IMR-90 (cell line): ENCODE data around the gene EIF4G3. TPM values are rescaled to one million over a fixed set of nuclear protein-coding genes. Genes with fewer than 3 reads are reported as not detected.

Experiments used
- ATAC-seq: fragments of 200-7000 bp; cut with Tn5 transposase; 2 replicates; pipeline ENCODE4 v1.9.1; 2020; ENCODE audit warnings: low read depth, mild to moderate bottlenecking, moderate library complexity
- BruUV-seq: library from RNA; stranded (reverse); fragments of 400-500 nt; replicated peaks from 2 replicates; lab custom pipeline; 2021; lab: Mats Ljungman, UMichigan
- CTCF ChIA-PET: fragments of 300-600 bp; formaldehyde crosslinking; extraction: SDS; loops from one replicate; lab custom pipeline; 2021; ENCODE audit warnings: antibody characterized with exemption; lab: Yijun Ruan, JAX
- POLR2A ChIA-PET: fragments of 300-600 bp; sonication (Branson Sonifier 250); formaldehyde crosslinking; loops from one replicate; lab custom pipeline; 2022; ENCODE audit warnings: antibody characterized with exemption; ENCODE audit not compliant: unreplicated experiment; lab: Charles Lee
- DNase-seq: peaks from one replicate; pipeline ENCODE4 v3.0.0; 2013
- H2AFZ ChIP-seq: replicated peaks from 2 replicates; pipeline ENCODE3; 2013; ENCODE audit warnings: low read length, mild to moderate bottlenecking; ENCODE audit not compliant: poor library complexity
- H2AK5ac ChIP-seq: 2 replicates; pipeline ENCODE4 v1.6.1; 2013; ENCODE audit warnings: low read depth, low read length, inconsistent platforms
- H2AK9ac ChIP-seq: replicated peaks from 2 replicates; pipeline ENCODE3; 2013; ENCODE audit warnings: mild to moderate bottlenecking, low read depth, low read length, moderate library complexity; ENCODE audit not compliant: poor library complexity
- H2BK120ac ChIP-seq: 2 replicates; pipeline ENCODE4 v1.6.1; 2013; ENCODE audit warnings: low read depth, low read length, inconsistent platforms
- H2BK15ac ChIP-seq: 3 replicates; pipeline ENCODE4 v1.6.1; 2013; ENCODE audit warnings: low read depth, low read length, inconsistent platforms
- H2BK20ac ChIP-seq: 2 replicates; pipeline ENCODE4 v1.6.1; 2013; ENCODE audit warnings: low read depth, mild to moderate bottlenecking, inconsistent platforms, low read length, moderate library complexity
- H2BK5ac ChIP-seq: 2 replicates; pipeline ENCODE4 v1.6.1; 2013; ENCODE audit warnings: mild to moderate bottlenecking, low read depth, low read length, inconsistent platforms; ENCODE audit not compliant: poor library complexity, severe bottlenecking
- H3K14ac ChIP-seq: replicated peaks from 2 replicates; pipeline ENCODE4 v1.6.1; 2013; ENCODE audit warnings: low read depth, low read length, inconsistent platforms
- H3K18ac ChIP-seq: 2 replicates; pipeline ENCODE4 v1.6.1; 2013; ENCODE audit warnings: low read depth, low read length, control low read depth
- H3K23ac ChIP-seq: 2 replicates; pipeline ENCODE4 v1.6.1; 2013; ENCODE audit warnings: low read depth, low read length, inconsistent platforms
- H3K27ac ChIP-seq: 2 replicates; pipeline ENCODE4 v1.5.1; 2013; ENCODE audit warnings: mild to moderate bottlenecking, control low read depth, low read length; ENCODE audit not compliant: insufficient read depth
- H3K27me3 ChIP-seq: 2 replicates; pipeline ENCODE4 v1.6.1; 2013; ENCODE audit warnings: low read length; ENCODE audit not compliant: control insufficient read depth, insufficient read depth
- H3K36me3 ChIP-seq: 2 replicates; pipeline ENCODE4 v1.6.1; 2013; ENCODE audit warnings: low read length, mixed read lengths; ENCODE audit not compliant: control insufficient read depth, insufficient read depth
- H3K4ac ChIP-seq: 2 replicates; pipeline ENCODE4 v1.6.1; 2013; ENCODE audit warnings: low read depth, low read length, inconsistent platforms
- H3K4me1 ChIP-seq: 2 replicates; pipeline ENCODE4 v1.6.1; 2013; ENCODE audit warnings: low read length, mixed read lengths; ENCODE audit not compliant: control insufficient read depth, insufficient read depth
- H3K4me2 ChIP-seq: 2 replicates; pipeline ENCODE4 v1.6.1; 2013; ENCODE audit warnings: low read depth, mild to moderate bottlenecking, control low read depth, low read length, moderate library complexity
- H3K4me3 ChIP-seq: 2 replicates; pipeline ENCODE4 v1.5.1; 2013; ENCODE audit warnings: low read depth, mild to moderate bottlenecking, control low read depth, low read length, moderate library complexity; ENCODE audit not compliant: insufficient read depth
- H3K56ac ChIP-seq: 2 replicates; pipeline ENCODE4 v1.6.1; 2013; ENCODE audit warnings: low read length, inconsistent platforms; ENCODE audit not compliant: insufficient read depth; ENCODE audit errors: extremely low read depth
- H3K79me1 ChIP-seq, 2 experiments: 2 replicates each; pipeline ENCODE4 v1.6.1; 2013; ENCODE audit warnings: low read length in 2 of 2, inconsistent platforms in 1 of 2, low read depth in 1 of 2
- H3K9ac ChIP-seq: 2 replicates; pipeline ENCODE4 v1.6.1; 2013; ENCODE audit warnings: low read depth, low read length, control low read depth
- H3K9me1 ChIP-seq: 2 replicates; pipeline ENCODE4 v1.6.1; 2013; ENCODE audit warnings: low read length, inconsistent platforms; ENCODE audit not compliant: insufficient read depth
- H3K9me3 ChIP-seq: 2 replicates; pipeline ENCODE4 v1.6.1; 2013; ENCODE audit warnings: low read length; ENCODE audit not compliant: control insufficient read depth, insufficient read depth
- H4K20me1 ChIP-seq: 2 replicates; pipeline ENCODE4 v1.6.1; 2013; ENCODE audit warnings: low read length, inconsistent platforms; ENCODE audit not compliant: insufficient read depth
- H4K5ac ChIP-seq: 2 replicates; pipeline ENCODE4 v1.6.1; 2013; ENCODE audit warnings: mild to moderate bottlenecking, low read depth, low read length, control low read depth
- H4K8ac ChIP-seq, 2 experiments: 2 replicates each; pipeline ENCODE4 v1.6.1; 2013; ENCODE audit warnings: low read depth in 2 of 2, low read length in 2 of 2, control low read depth in 1 of 2, inconsistent platforms in 1 of 2
- H4K91ac ChIP-seq: 2 replicates; pipeline ENCODE4 v1.6.1; 2013; ENCODE audit warnings: low read depth, low read length, inconsistent platforms; ENCODE audit not compliant: insufficient read depth
- ELK1 ChIP-seq: fragments of 150-350 bp; IDR thresholded peaks from 2 replicates; pipeline ENCODE4 v1.6.1; 2016; ENCODE audit warnings: low read depth, mild to moderate bottlenecking, low read length, moderate library complexity, borderline replicate concordance
- RAD21 ChIP-seq: IDR thresholded peaks from 2 replicates; pipeline ENCODE4 v1.6.1; 2012; ENCODE audit warnings: low read length, improper control_type of control experiment
- RFX5 ChIP-seq: IDR thresholded peaks from 2 replicates; pipeline ENCODE4 v1.8.0; 2012; ENCODE audit warnings: low read depth, mild to moderate bottlenecking, low read length, moderate library complexity
- SMC3 ChIP-seq: fragments of 150-350 bp; IDR thresholded peaks from 2 replicates; pipeline ENCODE4 v1.6.1; 2016; ENCODE audit warnings: low read depth, mild to moderate bottlenecking, antibody characterized with exemption, low read length, moderate library complexity
- USF2 ChIP-seq: fragments of 150-350 bp; IDR thresholded peaks from 2 replicates; pipeline ENCODE4 v1.6.1; 2017; ENCODE audit warnings: mild to moderate bottlenecking, antibody characterized with exemption, low read length, low read depth
- WGBS, 2 experiments: methylation state at CpG; one replicate each; pipeline versions ENCODE4 v1.1.5 to v1.1.7; 2013; ENCODE audit warnings: missing lambda C conversion rate in 2 of 2; ENCODE audit not compliant: insufficient read length in 1 of 2; ENCODE audit errors: extremely low coverage in 2 of 2; 5-methylcytosine and 5-hydroxymethylcytosine counted together
- dilution Hi-C: fragments of 300-500 bp; cut with HindIII; formaldehyde crosslinking; loops from one replicate; pipeline ENCODE4 v1.14.3; 2018; ENCODE audit warnings: low sequenced_read_pairs; ENCODE audit not compliant: unreplicated experiment
- in situ Hi-C: fragments of 300-500 bp; cut with MboI; formaldehyde crosslinking; loops from 3 replicates; pipeline ENCODE4 v1.14.3; 2019; ENCODE audit warnings: low sequenced_read_pairs, inconsistent platforms, mixed read lengths
- intact Hi-C: fragments of 100-400 bp; cut with micrococcal nuclease; formaldehyde crosslinking; loops from 2 replicates; pipeline ENCODE4 v1.10.0; 2022
- polyA plus RNA-seq, 3 experiments: library from polyadenylated mRNA; depleted of rRNA; stranded (reverse); fragments of >200 nt; gene quantifications; 2 replicates each; pipeline ENCODE4 v1.2.3, GENCODE V29; 2012; ENCODE audit warnings: low replicate concordance in 1 of 3
- total RNA-seq: library from RNA; depleted of rRNA; stranded (reverse); fragments of >200 nt; gene quantifications from 2 replicates; pipeline ENCODE4 v1.2.3, GENCODE V29; 2012

Gene EIF4G3
- total and polyA plus RNA-seq, 2 of the 4 experiments (the other 2 are of a cell fraction) = 25.8 to 49.2 TPM

- Histone ChIP-seq H3K9ac (no peak overlapping the region), H3K9me3 (no peaks in the 10 kb centered on the region), H3K14ac (no peak overlapping the region), H3K27ac (no peak overlapping the region), H4K8ac (no peak overlapping the region), H2BK120ac (no peak overlapping the region), H4K91ac (no peak overlapping the region), H3K36me3 (peaks cover 9% of the 10 kb centered on the region), H2AK5ac (no peak overlapping the region), H3K9me1 (peaks cover 23% of the 10 kb centered on the region), H3K56ac (no peak overlapping the region), H4K5ac (no peak overlapping the region), H3K4me1 (peaks cover 4% of the 10 kb centered on the region), H3K23ac (no peak overlapping the region), H2BK15ac (no peak overlapping the region), H3K79me1 (peaks cover 44 to 83% of the 10 kb centered on the region in 2 experiments), H2BK5ac (no peak overlapping the region), H3K4me2 (no peak overlapping the region), H3K4ac (no peak overlapping the region), H4K20me1 (peaks cover 6% of the 10 kb centered on the region), H2AFZ (no peak overlapping the region), H3K4me3 (no peak overlapping the region), H2BK20ac (no peak overlapping the region), H3K18ac (no peak overlapping the region), H2AK9ac (no peak overlapping the region), H3K27me3 (no peaks in the 10 kb centered on the region)
- ATAC-seq = no peak
- no TSS peak for BruUV-seq
- POLR2A ChIA-PET = no interaction called here
- no peak for DNase-seq
- no CpG with 5 or more reads among the region's 4 CpGs for WGBS, 2 experiments
- dilution Hi-C loops (no loop called here), in situ Hi-C loops (no loop called here), intact Hi-C loops (no loop called here)
- CTCF ChIA-PET = no interaction called here
- TF ChIP-seq RFX5 (no peak), USF2 (no peak), ELK1 (no peak), SMC3 (no peak), RAD21 (no peak)
Measured at GRCh38 chr1:21143138-21143537, 33.6 kb downstream of the EIF4G3 start.
